Memory B cell (primary cell): ENCODE measurements around the gene CDH26.

Experiments used
- ATAC-seq: fragments of 150-1000 bp; cut with Tn5 transposase; 2 replicates; pipeline ENCODE4 v1.10.0; 2021; ENCODE audit warnings: low read depth, mild to moderate bottlenecking, moderate library complexity
- DNase-seq, 2 donors: peaks; one replicate each; pipeline ENCODE4 v3.0.0; 2022; ENCODE audit warnings: low spot score in 2 of 2
- H3K27ac Mint-ChIP-seq: one replicate; pipeline ENCODE4 v1.8.0; 2022; ENCODE audit warnings: mild to moderate bottlenecking, moderate library complexity, mixed read lengths
- H3K27me3 Mint-ChIP-seq: one replicate; pipeline ENCODE4 v1.8.0; 2022; ENCODE audit warnings: mixed read lengths
- H3K36me3 Mint-ChIP-seq: one replicate; pipeline ENCODE4 v1.8.0; 2022; ENCODE audit warnings: mild to moderate bottlenecking, mixed read lengths
- H3K4me1 Mint-ChIP-seq: one replicate; pipeline ENCODE4 v1.8.0; 2022; ENCODE audit warnings: mixed read lengths
- H3K4me3 Mint-ChIP-seq: one replicate; pipeline ENCODE4 v1.8.0; 2022; ENCODE audit warnings: mild to moderate bottlenecking, moderate library complexity, mixed read lengths
- H3K9me3 Mint-ChIP-seq: one replicate; pipeline ENCODE4 v1.8.0; 2022; ENCODE audit warnings: mixed read lengths

Gene CDH26

DNA sequence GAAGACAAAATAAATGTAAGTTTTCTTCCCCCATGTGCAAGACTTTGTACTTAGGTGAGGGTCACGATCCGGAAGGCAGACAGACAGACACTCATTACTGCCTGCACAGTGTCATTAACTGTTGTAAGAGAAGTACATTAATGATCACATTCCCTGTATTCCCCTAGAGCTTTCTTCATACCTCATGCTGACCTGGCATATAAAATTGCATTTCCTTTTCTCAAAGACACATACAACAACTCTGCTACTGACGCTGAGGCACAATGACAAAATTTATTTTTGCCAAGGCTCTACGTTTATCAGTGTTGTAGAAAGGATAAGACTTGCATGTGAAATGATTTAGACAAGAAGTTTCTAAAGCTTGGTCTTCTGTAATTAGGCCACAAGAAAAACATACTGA lies 21.8 kb upstream of the CDH26 start:
- no peak overlapping the region for H3K27ac Mint-ChIP-seq
- H3K4me3 Mint-ChIP-seq, result no peak overlapping the region

DNA sequence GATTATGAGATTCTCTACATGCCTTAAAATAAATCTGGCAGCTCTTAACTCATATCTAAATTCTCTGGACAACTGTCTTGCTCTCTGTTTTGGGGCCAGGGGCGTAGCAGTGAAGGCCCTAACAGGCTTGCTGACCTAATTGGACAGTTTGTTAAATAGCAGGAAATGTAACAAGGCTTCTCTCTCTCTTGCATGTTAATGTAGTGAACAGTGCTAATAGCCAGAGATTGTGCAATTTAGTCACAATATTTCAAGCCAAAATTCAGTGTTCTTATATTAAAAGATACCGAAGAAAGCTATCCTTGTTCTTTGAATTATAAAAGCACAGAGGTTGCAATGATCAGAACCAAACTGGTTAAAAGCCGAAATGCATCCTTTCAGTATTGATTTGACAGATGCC lies 21.1 kb upstream of the CDH26 start:
- H3K4me3 Mint-ChIP-seq, result no peak overlapping the region
- no peak for ATAC-seq
- H3K4me1 Mint-ChIP-seq, result peaks cover 20% of the 10 kb centered on the region
- H3K36me3 Mint-ChIP-seq, result peaks cover 4% of the 10 kb centered on the region
- H3K27ac Mint-ChIP-seq, result no peak overlapping the region
- no peaks in the 10 kb centered on the region for H3K27me3 Mint-ChIP-seq
- no peak for DNase-seq
- H3K9me3 Mint-ChIP-seq, result no peaks in the 10 kb centered on the region

More for the DNA sequence above, 21.8 kb upstream of the CDH26 start:
- DNase-seq, result no peak
- peaks cover 16% of the 10 kb centered on the region for H3K4me1 Mint-ChIP-seq
- H3K27me3 Mint-ChIP-seq, result no peaks in the 10 kb centered on the region
- H3K9me3 Mint-ChIP-seq, result no peaks in the 10 kb centered on the region
- no peak for ATAC-seq
- peaks cover 4% of the 10 kb centered on the region for H3K36me3 Mint-ChIP-seq

- H3K27me3 Mint-ChIP-seq, result no peaks in the 10 kb centered on the region
- DNase-seq (no peak), ATAC-seq (no peak)
- peaks cover 20% of the 10 kb centered on the region for H3K4me1 Mint-ChIP-seq
- peaks cover 4% of the 10 kb centered on the region for H3K36me3 Mint-ChIP-seq
- peak overlapping the region; percentile 80 for H3K4me3 Mint-ChIP-seq
- no peak overlapping the region for H3K27ac Mint-ChIP-seq
- H3K9me3 Mint-ChIP-seq, result no peaks in the 10 kb centered on the region
These were observed 20.0 kb upstream of the CDH26 start for GRCh38 chr20:59938221-59938620.

DNA sequence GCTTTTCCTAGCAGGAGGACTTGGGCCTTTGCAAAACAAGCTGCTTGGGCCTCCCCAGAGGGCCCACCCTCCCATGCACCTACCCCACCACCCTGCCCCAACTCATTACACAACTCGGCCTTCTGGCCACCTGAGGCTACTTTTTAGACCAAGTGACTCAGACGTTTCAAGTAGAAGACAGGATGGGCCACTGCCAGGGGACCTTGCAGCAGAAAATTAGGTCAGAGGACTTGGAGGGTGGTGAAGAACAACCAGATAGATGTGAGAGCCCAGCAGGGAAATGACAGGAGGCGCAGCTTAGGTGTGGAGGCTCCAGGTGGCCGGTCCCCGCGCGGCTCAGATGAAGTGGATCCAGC lies 19.5 kb upstream of the CDH26 start:
- no peaks in the 10 kb centered on the region for H3K27me3 Mint-ChIP-seq
- H3K36me3 Mint-ChIP-seq, result peaks cover 4% of the 10 kb centered on the region
- no peaks in the 10 kb centered on the region for H3K9me3 Mint-ChIP-seq
- ATAC-seq (no peak), DNase-seq (no peak)
- H3K27ac Mint-ChIP-seq, result no peak overlapping the region
- H3K4me3 Mint-ChIP-seq, result peak overlapping the region; percentile 80
- peaks cover 20% of the 10 kb centered on the region for H3K4me1 Mint-ChIP-seq

DNA sequence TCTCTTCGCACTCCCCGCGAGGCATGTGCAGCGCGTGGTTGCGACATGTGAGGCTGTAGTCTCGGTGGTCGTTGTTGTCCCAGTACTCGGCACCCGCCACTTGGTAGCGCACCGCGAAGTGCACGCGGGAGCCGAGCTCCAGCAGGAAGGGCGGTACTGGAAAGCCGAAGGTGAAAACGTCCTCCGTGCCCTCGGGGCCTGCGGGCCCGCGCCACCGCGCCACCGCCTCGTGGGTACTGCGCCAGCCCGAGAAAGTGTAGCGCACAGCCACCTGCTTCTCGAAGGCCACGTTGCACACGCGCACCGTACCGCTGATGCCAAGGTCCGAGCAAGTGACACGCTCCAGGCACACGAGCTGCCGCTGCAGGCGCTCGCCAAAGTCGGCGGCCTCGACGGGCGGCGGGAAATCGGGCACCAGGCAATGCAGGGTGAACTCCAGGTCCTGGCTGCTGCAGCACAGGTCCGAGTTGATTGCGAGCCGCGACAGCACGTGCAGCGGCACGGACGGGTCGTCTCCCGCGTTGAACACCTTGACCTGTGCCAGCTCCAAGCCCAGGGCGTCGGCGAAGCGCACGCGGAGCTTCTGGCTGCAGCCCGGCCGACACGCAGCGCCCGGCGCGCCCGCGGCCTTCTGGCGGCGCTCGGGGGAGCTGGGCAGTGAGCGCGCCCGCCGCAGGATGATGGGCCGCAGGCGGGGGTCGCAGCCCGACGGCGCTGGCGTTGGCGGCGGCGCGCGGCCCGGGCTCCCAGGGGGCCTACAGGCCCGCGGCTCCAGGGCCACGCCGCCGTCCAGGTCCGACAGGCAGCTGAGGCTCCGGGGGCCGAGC lies 19.0 kb upstream of the CDH26 start:
- Mint-ChIP-seq H3K9me3 (no peaks in the 10 kb centered on the region), H3K36me3 (peaks cover 6% of the 10 kb centered on the region), H3K27me3 (no peaks in the 10 kb centered on the region), H3K4me3 (peak overlapping the region; percentile 98), H3K4me1 (peaks cover 20% of the 10 kb centered on the region), H3K27ac (no peak overlapping the region)
- no peak for ATAC-seq
- DNase-seq, result no peak

GRCh38 chr20:59939879-59940128 lies 18.4 kb upstream of the CDH26 start:
- ATAC-seq (peak; percentile 4), DNase-seq (peak; percentile 9 to 29)
- Mint-ChIP-seq H3K27ac (peak overlapping the region; percentile 95), H3K27me3 (no peaks in the 10 kb centered on the region), H3K36me3 (peaks cover 9% of the 10 kb centered on the region), H3K4me3 (peak overlapping the region; percentile 98), H3K4me1 (peaks cover 20% of the 10 kb centered on the region), H3K9me3 (no peaks in the 10 kb centered on the region)

- ATAC-seq (peak; percentile 97), DNase-seq (peak; percentile 78 to 82)
- H3K27me3 Mint-ChIP-seq, result no peaks in the 10 kb centered on the region
- H3K36me3 Mint-ChIP-seq, result peaks cover 8% of the 10 kb centered on the region
- H3K4me1 Mint-ChIP-seq, result peaks cover 20% of the 10 kb centered on the region
- peak within 1 kb of the TSS; percentile 98 for H3K4me3 Mint-ChIP-seq
- H3K9me3 Mint-ChIP-seq, result no peaks in the 10 kb centered on the region
- peak within 1 kb of the TSS; percentile 95 for H3K27ac Mint-ChIP-seq
These were observed 17.9 kb upstream of the CDH26 start, which contains the start of the genes FAM217B and PPP1R3D for GRCh38 chr20:59940129-59940955. Gene FAM217B, plus strand, starts transcription at chr20:59940389. Its CDS starts 3,555 bp downstream, at chr20:59943944. Gene PPP1R3D, minus strand, starts transcription at chr20:59940305. Its CDS starts 374 bp downstream, at chr20:59939931.

- peaks cover 20% of the 10 kb centered on the region for H3K4me1 Mint-ChIP-seq
- no peaks in the 10 kb centered on the region for H3K27me3 Mint-ChIP-seq
- no peak for DNase-seq
- H3K36me3 Mint-ChIP-seq, result peaks cover 8% of the 10 kb centered on the region
- H3K4me3 Mint-ChIP-seq, result peak overlapping the region; percentile 98
- H3K27ac Mint-ChIP-seq, result peak overlapping the region; percentile 95
- no peak for ATAC-seq
- no peaks in the 10 kb centered on the region for H3K9me3 Mint-ChIP-seq
These were observed 17.3 kb upstream of the CDH26 start for GRCh38 chr20:59940956-59941294.

DNA sequence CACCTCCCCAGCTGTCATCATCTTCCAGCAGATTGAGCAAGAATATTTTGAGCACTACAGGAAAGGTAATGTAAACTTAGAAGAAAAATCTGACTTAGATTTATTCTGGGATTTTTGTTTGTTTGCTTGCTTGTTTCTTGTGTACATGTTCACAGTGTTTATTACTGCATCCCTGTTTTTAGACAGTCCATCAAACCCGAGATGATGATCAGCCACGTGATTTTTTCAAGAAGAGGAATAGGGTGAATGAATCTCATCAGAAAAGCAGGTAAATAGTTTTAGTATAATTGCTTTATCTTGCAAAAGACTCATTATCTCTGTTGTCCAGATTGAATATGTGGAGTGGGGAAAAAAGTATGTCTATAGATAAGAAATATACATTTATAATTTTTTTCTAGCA lies 16.0 kb upstream of the CDH26 start:
- no peak for DNase-seq
- Mint-ChIP-seq H3K27ac (no peak overlapping the region), H3K36me3 (peaks cover 8% of the 10 kb centered on the region), H3K27me3 (no peaks in the 10 kb centered on the region), H3K9me3 (no peaks in the 10 kb centered on the region), H3K4me1 (peaks cover 16% of the 10 kb centered on the region), H3K4me3 (no peak overlapping the region)
- no peak for ATAC-seq

DNA sequence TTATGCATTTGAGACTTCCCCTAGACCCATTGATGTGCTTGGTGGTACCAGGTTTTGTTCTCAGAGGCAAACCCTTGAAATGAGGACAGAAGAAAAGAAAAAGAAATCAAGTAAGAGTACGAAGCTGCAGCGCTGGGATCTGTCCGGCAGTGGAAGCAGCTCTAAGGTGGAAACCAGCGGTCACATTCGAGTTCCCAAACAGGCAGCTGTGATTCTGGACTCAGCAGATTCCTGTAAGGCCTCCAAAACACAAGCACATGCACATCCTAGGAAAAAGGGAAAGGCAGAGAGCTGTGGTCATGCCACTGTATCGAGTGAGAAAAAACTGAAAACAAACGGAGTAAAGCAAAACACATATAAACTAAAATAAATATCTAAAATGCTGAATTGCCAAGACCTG lies 13.5 kb upstream of the CDH26 start:
- H3K4me3 Mint-ChIP-seq, result no peak overlapping the region
- H3K27me3 Mint-ChIP-seq, result no peaks in the 10 kb centered on the region
- H3K4me1 Mint-ChIP-seq, result peaks cover 14% of the 10 kb centered on the region
- no peaks in the 10 kb centered on the region for H3K9me3 Mint-ChIP-seq
- DNase-seq, result no peak
- peaks cover 6% of the 10 kb centered on the region for H3K36me3 Mint-ChIP-seq
- no peak overlapping the region for H3K27ac Mint-ChIP-seq
- no peak for ATAC-seq

DNA sequence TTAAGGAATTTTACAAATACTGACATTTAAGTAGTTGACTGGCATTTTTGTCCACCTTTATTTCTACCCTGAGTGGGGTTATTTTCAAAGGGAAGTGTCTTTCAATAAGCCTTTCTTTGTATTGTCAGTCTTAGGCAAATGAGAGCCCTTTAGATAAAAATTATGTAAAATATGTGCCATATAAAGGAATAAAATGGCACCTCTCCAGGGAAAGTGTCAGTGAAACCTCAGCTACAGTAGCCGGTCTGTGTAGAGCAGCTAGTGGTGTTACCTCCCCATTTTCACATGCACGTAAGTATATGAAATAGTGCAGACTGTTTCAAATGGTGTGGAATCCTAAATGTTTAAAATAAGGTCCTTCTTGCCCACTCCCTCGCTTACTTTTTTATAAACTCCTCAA lies 13.0 kb upstream of the CDH26 start:
- no peak for ATAC-seq
- no peaks in the 10 kb centered on the region for H3K27me3 Mint-ChIP-seq
- H3K4me3 Mint-ChIP-seq, result no peak overlapping the region
- peaks cover 14% of the 10 kb centered on the region for H3K4me1 Mint-ChIP-seq
- H3K27ac Mint-ChIP-seq, result no peak overlapping the region
- no peaks in the 10 kb centered on the region for H3K9me3 Mint-ChIP-seq
- no peak for DNase-seq
- H3K36me3 Mint-ChIP-seq, result peaks cover 6% of the 10 kb centered on the region

GRCh38 chr20:59945731-59946130 lies 12.5 kb upstream of the CDH26 start:
- DNase-seq, result no peak
- Mint-ChIP-seq H3K36me3 (peaks cover 6% of the 10 kb centered on the region), H3K4me1 (peaks cover 14% of the 10 kb centered on the region), H3K27me3 (no peaks in the 10 kb centered on the region), H3K9me3 (no peaks in the 10 kb centered on the region), H3K4me3 (no peak overlapping the region), H3K27ac (no peak overlapping the region)
- ATAC-seq, result no peak

DNA sequence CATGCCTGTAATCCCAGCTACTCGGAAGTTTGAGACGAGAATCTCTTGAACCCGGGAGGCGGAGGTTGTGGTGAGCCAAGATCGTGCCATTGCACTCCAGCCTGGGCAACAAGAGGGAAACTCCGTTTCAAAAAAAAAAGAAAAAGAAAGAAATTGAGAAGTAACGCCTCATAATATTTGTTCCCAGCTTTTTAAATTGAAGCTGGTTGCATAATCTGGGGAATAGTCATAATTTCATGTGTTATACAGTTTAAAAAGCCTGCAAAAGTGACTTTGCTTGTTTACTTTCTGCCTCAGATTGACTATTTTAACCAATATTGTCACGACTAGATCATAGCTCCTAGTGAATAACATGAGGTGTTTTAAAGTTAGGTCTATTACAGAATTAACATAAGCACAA lies 10.8 kb upstream of the CDH26 start:
- Mint-ChIP-seq H3K4me3 (no peak overlapping the region), H3K36me3 (peaks cover 8% of the 10 kb centered on the region), H3K27ac (no peak overlapping the region), H3K4me1 (peaks cover 4% of the 10 kb centered on the region), H3K9me3 (no peaks in the 10 kb centered on the region), H3K27me3 (no peaks in the 10 kb centered on the region)
- no peak for DNase-seq
- ATAC-seq, result no peak

- Mint-ChIP-seq H3K36me3 (peaks cover 8% of the 10 kb centered on the region), H3K9me3 (no peaks in the 10 kb centered on the region), H3K27ac (peak overlapping the region; percentile 56), H3K4me3 (no peak overlapping the region), H3K27me3 (no peaks in the 10 kb centered on the region), H3K4me1 (peaks cover 4% of the 10 kb centered on the region)
- no peak for ATAC-seq
- no peak for DNase-seq
These were observed 10.0 kb upstream of the CDH26 start for GRCh38 chr20:59948212-59948611.
